Amygdala (tissue), 56 donors: Measurements from ENCODE around the gene TRAF7.

Experiments used
- DNase-seq, 56 donors: peaks; one replicate each; lab custom pipeline; 2025; lab: John Stamatoyannopoulos, UW

The TRAF7 gene

DNA sequence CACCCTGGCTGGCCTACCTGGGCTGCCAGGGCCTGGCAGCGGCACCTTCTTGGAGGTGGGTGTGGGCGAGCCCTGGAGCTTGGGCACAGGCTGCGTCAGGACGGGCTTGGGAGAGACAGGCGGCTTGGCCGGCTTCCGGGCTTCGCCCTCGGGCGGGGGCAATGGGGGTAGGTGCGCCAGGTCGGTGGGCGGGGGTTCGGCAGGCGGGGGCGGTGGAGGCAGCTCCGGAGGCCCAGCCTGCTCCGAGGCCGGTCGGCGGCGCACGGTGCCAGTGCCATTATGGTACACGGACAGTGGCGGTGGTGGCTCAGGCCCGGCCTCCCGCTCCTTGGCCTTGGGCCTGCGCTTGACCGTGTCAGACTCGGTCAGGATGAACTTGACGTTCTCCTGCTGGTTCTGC is 24.0 kb downstream of the TRAF7 start:
- DNase-seq: no peak

GRCh38 chr16:2180461-2180860 is 24.9 kb downstream of the TRAF7 start:
- no peak for DNase-seq

- DNase-seq: peak in 5 of 56 donors; percentile 23 to 36 (median 31)
Measured at GRCh38 chr16:2180962-2181923, 25.7 kb downstream of the TRAF7 start.

- DNase-seq: no peak
Measured at GRCh38 chr16:2181952-2182351, 26.4 kb downstream of the TRAF7 start.

DNA sequence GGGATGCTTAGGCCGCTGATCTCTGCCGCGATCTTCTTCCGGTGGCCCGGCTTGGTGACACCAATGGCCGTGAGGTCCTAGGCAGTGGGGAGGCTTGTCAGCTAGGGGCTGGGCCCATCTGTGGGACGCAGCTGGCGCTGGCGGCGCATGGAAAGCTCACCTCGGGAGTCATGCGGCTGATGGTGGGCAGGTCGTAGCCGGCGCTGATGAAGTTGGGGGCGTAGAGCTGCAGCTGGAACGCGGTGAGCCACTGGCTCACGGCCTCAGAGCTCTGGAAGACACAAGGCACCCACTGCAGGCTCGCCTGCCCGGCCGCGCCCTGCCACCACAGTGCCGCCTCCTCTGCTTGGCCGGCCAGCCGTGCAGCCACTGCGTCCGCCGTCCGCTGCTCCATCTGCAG is 28.1 kb downstream of the TRAF7 start:
- DNase-seq: no peak

DNA sequence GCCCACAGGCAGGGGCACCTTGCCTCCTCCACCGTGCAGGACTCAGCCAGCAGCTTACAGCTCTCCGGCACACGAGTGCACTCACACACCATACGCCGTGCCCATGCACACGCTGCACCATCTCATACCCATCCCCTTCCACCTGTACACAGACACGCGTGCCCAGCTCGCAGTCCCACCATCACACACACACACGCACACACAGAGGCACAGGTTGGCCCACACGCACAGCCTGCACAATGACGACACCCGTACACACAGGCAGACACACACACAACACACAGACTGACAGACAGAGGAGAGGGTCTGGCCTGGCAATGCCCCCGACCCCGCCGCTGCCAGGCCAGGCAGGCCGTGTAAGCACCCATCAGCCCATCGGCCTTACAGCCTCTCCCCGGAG is 28.8 kb downstream of the TRAF7 start:
- DNase-seq: no peak

DNA sequence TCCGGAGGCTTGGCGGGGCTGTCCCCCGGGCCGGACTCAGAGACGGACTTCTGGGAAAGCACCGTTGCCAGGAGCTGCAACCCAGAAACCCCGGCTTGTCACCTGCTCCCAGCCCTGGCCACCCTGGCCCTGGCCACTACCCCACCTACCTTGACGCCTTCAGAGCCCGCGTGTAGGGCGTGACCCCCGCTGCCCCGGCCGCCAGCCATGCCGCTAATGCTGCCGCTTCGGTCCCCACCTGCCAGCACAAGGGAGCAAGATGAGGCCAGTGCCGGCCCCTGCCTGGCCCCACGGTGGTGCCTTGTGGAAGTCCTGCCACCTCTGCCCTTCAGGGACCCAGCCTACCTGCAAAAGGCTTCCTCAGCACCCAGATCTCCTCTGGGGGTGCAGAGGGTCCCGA is 29.4 kb downstream of the TRAF7 start:
- DNase-seq: no peak

- DNase-seq: no peak
Measured at GRCh38 chr16:2186064-2186463, 30.5 kb downstream of the TRAF7 start.

DNA sequence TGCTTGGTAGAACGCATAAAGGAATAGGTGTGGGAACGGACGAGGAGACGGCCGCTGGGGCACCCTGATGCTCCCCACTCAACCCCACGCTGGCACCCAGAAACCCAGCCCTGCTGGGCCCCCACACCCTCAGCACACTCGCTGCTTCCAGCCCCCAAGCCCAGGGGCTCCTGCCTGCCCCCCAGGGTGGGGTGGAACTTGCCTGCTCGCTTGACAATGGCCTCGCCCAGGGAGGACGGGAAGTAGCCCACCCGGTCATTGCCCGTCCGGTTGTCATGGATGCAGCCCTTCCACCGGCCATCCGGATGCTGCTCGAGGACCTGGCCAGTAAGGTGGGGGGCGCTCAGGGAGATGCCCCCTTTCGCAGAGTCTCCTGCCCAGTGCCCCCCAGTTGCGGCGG is 30.9 kb downstream of the TRAF7 start:
- no peak for DNase-seq

DNA sequence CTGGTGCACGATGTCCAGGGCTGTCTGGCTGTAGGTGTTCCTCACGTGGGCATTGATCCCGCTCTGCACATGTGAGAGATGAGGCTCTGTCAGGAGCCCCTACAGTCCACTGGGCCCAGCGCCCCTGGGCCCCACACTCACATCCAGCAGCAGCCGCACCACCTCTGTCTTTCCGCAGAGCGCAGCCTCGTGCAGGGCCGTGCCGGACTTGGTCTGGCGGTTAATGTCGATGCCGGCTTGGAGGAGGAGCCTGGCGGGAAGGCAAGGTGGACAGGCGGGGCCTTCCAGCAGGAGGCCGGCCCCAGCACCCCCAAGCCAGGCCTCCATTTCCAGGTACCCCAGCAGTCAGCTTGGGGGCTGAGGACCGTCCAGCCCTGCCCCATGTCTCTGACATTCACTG is 31.6 kb downstream of the TRAF7 start:
- DNase-seq: no peak

DNA sequence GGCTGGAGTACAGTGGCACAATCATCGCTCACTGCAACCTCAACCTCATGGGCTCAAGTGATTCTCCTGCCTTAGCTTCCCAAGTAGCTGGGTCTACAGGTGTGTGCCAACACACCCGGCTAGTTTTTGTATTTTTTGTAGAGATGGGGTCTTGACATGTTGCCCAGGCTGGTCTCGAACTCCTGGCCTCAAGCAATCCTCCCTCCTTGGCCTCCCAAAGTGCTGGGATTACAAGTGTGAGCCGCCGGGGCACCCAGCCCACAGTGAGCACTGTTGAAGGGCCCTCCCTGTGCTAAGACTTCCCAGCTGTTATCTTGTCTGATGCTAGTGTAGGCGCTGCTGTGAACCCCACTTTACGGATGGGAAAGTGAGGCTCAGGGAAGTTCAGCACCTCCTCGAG is 32.8 kb downstream of the TRAF7 start:
- no peak for DNase-seq

DNA sequence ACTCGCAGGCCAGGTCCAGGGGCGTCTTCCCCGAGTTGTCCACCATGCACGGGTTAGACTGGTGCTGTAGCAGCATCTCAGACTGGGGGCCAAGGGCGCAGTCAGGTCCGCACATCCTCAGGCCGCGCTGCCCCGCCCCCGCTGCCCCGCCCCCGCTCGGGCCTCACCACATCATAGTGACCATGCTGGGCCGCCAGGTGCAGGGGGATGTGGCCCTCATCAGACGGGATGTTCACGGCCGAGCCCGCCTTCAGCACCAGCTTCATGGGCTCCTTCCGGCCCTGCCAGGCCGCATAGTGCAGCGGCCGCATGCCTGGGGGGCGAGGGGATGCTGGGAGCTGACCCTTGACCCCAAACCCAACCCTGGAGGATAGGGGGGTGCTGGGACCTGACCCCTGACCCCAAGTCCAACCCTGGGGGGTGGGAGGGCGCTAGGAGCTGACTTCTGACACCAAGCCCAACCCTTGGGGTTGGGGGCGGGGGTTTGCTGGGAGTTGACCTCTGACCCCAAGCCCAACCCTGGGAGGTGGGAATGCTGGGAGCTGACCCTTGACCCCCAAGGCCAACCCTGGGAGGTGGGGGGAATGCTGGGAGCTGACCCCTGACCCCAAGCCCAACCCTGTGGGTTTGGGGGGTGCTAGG is 33.8 kb downstream of the TRAF7 start:
- no peak for DNase-seq

DNA sequence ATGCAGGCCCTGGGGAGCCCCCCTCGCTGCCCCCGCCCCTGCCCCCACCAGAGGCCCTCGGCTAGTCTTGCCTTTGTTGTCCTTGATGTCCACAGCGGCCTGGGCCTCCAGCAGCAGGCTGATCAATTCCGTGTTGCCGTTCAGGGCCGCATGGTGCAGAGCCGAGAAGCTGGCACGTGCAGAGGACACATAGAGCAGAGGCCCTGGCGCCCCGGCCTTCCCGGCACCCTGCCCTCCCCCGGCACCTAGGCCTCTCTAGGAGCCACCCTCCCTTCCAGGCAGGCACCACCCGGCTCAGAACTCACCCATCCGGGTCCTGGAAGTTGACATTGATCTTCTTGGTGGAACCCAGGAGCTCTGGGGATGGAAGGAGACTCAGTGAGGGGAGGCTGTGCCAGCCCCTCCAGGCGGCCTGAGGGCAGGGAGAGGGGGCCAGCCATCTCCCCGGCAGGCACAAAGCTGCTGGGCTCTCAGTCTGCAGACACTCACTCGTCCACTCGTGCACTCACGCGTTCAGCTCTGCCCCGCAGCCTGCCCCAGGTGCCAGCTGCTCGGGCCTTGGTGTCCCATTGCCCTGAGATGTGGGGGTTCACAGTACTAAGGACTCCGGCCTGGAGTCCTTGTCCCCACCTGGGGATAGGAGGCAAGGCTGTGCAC is 34.5 kb downstream of the TRAF7 start:
- DNase-seq: no peak

GRCh38 chr16:2190659-2191445 is 35.3 kb downstream of the TRAF7 start:
- DNase-seq: peak in 42 of 56 donors; percentile 8 to 70 (median 46)

- DNase-seq: peak in 3 of 56 donors; percentile 30 to 53 (median 35)
Measured at GRCh38 chr16:2191446-2191706, 35.8 kb downstream of the TRAF7 start.

DNA sequence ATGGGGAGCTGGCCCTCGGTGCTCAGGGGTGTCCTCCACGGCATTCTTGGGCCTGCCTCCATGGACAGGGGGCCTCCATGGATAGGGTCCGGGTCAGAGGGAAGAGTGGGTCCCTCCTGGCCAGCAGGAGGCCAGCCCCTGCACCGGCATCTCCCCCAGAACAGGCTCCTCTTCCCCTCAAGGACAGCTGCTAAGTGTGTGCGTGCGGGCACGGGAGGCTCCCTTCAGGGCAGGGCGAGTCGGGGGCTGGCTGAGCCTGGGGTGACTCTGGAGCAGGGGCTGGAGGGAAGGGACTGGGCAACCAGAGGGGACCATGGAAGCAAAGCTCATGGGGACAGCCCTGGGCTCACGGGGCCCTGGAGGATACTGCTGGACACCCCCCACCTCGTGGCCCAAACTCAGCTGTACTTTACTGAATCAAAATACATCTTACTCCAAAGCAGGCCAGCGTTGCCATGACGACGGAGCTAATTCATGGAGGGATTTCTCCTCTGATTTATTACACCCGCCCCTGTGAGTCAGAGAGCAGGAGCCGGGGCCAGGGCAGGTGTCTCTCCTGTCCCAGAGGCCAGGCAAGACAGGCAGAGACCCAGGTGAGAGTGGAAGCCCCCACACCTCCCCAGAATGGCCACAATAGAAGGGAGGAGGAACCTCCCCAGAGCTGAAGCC is 38.7 kb downstream of the TRAF7 start:
- peak in 3 of 56 donors; percentile 6 to 37 (median 19) for DNase-seq

DNA sequence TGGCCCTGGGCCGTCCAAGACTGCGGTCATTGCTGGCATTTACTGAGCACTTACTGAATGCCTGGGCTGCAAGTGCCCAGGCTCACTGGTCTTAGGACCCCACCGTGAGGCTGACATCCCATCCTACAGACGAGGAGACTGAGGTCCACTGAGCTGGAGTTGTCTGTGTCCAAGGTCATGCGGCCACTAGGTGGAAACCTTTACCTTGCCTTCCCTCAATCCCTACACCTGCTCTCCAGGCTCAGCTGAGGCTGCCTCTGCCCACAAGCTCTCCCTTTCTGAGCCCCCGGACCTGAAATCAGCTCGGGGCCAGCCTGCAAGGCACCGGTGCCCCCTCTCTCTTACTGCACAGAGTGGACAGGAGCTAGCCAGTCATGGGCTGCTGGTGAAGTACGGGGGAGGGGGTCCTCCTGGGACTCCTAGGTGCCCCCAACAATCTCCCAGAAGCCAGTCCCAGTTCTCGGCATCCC is 39.3 kb downstream of the TRAF7 start:
- DNase-seq: no peak

GRCh38 chr16:2195322-2196161 is 40.0 kb downstream of the TRAF7 start:
- DNase-seq: no peak
